ENCODE measurements around the gene TLR10. TPM values are rescaled to one million over a fixed set of nuclear protein-coding genes. Genes with fewer than 3 reads are reported as not detected.

TLR10 gene
- polyA plus RNA-seq, 3 donors: 0.45 to 0.76 (median 0.57) TPM

DNA sequence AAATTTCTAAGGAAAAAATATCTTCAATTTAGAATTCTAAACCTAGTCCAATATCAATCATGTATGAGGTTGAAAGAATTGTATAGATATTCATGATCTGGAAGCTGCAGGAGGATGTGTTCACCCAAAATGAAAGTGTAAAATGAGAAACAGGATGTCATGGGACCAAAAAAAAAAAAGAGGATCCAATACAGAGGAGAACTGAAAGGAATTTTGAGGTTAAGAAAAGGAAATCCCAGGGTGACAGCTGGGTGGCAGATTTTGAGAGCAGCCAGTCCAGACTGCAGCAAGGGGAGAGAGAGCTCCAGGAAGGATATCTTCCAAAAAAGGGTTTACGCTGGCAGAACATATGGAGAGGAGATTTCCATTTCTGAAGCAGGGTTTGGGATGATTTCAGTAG lies 38.9 kb downstream of the TLR10 start:
- DNase-seq (ENCODE audit: extremely low read depth in 1 of 11, low read depth in 9 of 11, low spot score in 4 of 11): no peak

DNA sequence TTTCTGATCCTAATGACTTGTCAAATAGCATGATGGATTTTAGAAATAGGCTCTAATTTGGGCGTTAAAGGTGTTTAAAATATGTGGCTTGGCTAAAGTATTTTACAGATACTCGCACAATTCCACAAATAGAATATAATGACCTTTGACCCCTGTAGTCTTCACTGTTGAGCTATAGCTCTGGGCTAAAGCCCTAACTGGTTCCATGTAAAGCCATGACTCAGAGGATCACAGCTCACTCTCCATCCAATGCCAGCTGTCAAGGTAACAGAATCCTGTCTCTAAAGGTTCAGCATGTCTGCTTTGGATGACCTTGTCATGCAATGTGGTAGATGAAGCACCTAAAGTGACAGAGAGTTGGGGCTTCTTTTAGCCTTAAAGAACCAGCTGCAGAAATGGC lies 42.5 kb downstream of the TLR10 start:
- no peak for DNase-seq (ENCODE audit: extremely low read depth in 1 of 11, low read depth in 9 of 11, low spot score in 4 of 11)

DNA sequence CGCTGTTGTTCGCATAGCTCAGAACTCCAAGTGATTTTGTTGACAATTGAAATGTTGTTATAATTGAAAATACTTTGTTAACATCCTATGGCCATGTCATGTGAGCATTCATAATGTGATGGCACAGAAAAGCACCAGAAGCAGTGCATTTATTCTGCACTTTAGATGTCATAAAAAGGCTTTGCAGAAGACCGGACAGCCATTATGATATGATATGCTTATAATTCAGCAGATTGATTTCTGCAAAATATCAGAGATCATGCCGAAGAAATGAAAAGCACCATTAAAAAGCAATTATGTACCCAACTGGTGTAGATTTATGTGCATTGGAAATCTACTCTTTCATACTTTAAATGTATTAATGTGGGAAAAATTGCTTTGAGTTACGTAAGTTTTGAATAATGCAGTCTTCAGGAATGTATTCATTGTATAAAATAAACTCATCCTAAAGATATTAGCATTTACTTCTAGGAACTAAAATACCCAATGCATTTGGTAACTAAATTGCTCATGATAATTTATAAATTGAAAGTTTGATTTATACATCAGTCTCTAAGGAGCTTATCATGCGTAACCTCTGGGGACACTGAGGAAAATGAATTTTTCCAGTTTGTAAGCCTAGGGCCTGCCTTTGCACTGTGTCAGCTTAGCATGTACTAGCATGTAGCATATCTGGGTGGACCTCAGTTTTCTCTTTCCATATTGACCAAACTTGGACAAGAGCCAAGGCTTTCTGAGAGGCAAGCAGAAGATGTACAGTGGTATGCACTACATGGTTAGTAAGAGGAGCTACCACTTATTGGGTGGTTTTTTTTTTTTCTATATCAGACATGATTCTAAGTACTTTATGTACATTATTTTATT lies 43.6 kb downstream of the TLR10 start:
- DNase-seq (ENCODE audit: extremely low read depth in 1 of 11, low read depth in 9 of 11, low spot score in 4 of 11): no peak

DNA sequence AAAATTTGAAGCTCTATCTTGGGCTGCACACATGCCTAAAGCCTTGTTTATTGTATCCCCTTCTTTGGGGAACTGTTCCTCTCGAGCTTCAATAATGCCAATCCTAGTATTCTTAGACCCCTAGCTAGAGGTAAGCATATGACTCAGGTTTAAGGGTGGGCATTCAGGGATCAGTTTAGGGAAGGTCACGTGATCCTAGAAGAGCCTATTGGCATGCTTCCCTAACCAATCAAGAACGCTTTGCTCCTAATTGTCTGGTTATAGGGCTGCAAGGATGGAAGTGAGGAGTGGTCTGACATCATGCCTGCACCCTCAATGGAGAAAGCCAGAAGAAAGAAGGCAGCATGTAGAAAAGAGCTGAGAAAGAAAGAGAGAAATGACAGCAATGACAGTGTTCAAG lies 46.9 kb downstream of the TLR10 start:
- no peak for DNase-seq (ENCODE audit: extremely low read depth in 1 of 11, low read depth in 9 of 11, low spot score in 4 of 11)

DNA sequence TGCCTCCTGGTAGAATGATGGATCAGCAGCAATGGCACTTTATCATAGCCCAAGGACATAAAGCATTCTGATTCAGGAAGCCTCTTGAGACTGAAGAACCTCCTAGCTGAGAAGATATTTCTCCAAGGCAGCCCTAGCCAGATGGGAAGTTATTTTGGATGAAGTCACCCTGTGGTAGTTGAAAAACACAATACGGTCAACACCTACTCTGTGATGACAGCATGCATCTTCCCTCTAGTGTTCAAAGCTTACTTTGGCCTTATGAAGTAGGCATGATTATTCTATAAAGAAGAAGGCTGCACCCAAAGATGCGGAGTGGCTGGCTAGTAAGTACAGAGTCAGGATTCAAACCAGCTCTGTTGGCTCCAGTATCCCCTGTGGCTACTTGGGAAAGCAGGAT lies 47.9 kb downstream of the TLR10 start:
- no peak for DNase-seq (ENCODE audit: extremely low read depth in 1 of 11, low read depth in 9 of 11, low spot score in 4 of 11)

DNA sequence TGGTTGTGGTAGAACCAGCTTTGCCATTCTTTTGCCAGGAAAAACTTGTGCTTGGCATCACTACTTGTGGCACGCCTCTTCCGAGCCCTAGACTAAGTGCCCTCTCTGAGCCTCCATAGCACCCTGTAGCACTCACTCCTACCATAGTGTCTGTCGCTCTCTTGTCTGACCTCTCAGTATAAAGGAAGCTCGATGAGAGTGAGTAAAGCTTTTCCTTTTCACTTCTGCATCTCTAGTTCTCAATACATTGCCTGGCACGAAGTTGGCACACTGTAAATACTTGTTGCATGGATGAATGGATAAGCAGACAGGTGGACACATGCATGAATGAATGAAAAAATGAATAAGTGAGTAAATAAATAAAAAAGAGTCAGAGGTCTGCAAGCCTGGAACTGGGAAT lies 48.3 kb downstream of the TLR10 start:
- DNase-seq (ENCODE audit: extremely low read depth in 1 of 11, low read depth in 9 of 11, low spot score in 4 of 11): no peak

DNA sequence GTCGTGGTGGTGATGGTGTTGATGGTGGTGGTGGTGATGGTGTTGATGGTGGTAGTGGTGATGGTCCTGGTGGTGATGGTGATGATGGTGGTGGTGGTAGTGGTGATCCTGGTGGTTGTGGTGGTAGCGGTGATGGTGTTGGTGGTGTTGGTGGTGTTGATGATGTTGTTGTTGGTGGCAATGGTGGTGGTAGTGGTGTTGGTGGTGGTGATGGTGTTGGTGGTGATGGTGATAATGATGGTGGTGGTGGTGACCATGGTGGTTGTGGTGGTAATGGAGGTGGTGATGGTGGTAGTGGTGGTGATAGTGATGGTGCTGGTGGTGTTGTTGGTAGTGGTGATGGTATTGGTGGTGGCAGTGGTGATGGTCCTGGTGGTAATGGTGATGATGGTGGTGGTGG lies 49.1 kb downstream of the TLR10 start:
- no peak for DNase-seq (ENCODE audit: extremely low read depth in 1 of 11, low read depth in 9 of 11, low spot score in 4 of 11)

DNA sequence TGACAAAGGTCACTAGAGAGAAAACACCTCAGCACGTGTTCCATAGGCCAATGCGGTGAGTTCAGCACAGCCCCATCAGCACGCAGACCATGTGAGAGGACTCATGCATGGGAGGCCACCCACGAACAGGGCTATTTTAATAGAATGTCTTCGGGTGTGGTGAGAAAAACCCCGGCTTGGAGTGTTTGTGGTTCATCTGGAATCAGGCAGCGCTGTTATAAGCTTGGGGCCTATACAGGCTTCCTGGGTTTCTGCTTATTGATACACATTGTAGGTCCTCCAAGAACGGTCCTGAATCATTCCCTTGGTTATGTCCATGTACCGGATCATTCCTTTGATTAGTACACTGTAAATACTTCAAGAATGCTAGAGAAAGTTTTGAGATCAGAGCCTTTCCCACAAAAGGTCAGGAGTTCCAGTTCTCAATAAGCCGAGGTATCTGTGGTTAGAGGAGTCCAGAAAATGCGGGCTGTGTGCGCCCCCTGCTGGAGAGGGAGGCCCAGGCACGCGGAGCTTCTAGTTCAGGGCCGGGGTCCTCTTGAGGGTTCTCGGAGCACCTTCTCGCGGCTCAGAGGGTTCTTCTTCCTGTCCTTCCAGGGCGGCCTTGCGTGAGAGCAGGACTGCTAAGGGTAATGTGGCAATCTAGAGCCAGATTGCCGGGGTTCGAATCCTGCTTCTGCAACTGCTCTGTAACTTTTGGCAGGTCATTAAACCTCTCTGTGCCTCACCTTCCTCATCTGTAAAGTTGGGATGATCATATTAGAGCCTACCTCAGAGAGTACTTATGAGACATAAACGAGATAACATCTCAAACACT lies 51.8 kb downstream of the TLR10 start:
- DNase-seq (ENCODE audit: extremely low read depth in 1 of 11, low read depth in 9 of 11, low spot score in 4 of 11): peak in 9 of 11 donors; percentile 30 to 71 (median 53)

DNA sequence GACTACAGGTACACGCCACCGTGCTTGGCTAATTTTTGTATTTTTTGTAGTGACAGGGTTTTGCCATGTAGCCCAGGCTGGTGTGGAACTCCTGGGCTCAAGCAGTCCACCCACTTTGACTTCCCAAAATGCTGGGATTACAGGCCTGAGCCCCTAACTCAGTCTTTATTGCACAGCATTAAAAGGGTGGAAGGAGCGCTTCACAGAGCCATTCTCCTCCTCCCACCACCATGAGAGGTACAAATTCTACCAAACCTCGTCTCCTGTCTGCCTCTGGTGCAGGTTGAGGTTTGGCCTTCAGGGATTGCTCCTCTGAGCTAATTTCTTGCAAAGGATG lies 52.3 kb downstream of the TLR10 start:
- no peak for DNase-seq (ENCODE audit: extremely low read depth in 1 of 11, low read depth in 9 of 11, low spot score in 4 of 11)

DNA sequence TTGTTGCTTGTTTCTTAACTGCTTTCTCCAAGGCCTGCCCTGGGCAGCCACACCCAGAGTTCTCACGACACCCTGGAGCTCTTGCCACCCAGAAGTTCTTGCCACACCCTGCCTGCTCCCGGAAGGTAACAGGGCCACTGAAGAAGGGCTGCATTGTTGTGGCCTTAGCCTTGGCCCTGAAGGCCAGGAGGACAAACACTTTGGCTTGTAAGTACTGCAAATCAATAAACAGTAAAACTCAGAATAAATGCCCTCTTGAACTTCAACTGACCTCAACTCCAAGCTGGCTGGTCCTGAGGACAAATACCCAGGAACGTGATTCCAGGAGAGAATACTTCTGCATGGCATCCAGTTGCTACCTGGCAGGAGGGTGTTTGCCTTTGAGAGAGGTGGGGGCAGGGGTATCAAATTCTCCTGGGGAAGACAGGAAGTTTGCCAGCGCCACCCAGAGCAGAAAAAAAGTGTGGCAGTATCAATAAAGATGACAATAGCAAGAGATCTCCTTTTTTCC lies 54.1 kb downstream of the TLR10 start:
- no peak for DNase-seq (ENCODE audit: extremely low read depth in 1 of 11, low read depth in 9 of 11, low spot score in 4 of 11)

DNA sequence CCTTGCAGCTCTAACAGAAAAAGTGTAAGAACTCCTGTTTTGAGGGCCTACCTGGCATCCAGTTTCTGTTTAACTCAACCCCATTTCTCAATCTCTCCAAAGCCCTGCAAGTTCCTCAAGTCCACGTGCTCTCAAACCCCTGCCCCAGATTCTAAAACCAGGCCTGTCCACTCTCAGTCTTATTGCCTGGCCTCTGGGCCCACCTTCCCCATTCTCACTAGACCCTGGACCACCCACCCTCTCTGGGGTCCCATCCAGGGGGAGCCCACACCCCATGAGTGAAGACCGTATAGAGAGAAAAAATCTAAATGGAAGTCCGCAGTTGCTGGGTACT lies 58.3 kb downstream of the TLR10 start:
- no peak for DNase-seq (ENCODE audit: extremely low read depth in 1 of 11, low read depth in 9 of 11, low spot score in 4 of 11)

DNA sequence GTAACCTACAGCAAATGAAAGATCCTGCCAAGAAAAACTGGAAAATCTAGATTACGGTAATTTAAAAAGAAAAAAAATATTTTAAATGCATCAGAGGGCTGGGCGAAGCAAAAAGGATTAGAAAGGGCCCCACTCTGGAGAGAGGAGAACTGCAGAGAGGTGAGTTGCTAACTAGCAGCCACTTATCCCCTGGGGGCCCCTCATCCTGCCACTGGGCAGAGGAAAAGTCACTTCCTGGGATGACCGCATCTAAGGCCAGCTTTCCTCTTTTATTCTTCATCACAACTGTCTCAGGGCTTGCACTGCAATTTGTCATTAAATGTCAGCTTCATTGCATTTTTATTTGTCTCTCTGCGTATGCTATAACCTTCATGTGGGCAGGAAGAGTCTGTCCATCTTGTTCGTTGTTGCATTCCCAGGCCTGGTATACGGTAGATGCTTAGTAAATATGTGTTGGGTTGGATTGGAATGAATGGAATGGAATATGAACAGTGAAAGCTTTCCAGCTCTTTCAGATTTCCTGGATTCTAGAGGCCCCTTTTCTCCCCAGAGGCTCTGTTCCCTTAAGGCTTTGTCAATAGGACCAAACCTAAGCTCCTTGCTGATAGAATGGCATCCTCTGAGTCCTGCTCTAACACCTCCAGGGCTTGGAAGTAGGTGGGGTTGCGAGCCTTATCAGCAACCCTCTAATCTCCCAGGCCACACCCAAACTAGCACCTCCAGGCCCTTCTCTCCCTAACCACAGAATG lies 58.9 kb downstream of the TLR10 start:
- DNase-seq (ENCODE audit: extremely low read depth in 1 of 11, low read depth in 9 of 11, low spot score in 4 of 11): no peak

DNA sequence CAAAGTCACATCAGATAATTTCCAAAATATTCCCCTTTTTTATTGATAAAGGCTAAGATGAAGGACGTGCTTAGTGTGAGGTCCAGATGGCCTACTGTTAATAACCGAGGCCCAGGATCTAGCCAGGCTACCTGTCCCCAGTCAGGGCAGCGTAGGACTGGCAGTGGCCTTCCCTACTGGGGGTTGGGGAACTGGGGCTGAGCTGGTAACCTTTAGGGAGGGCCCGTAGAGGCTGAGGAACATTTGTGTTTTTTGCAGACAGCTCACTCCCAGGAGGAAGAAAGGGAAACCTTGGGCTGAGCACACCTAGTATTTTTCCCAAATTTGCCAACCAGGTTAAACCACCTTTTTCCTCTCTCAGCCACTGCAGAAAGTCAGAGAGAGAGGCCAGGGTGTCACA lies 59.7 kb downstream of the TLR10 start:
- no peak for DNase-seq (ENCODE audit: extremely low read depth in 1 of 11, low read depth in 9 of 11, low spot score in 4 of 11)

Other genes with a start within 250 kb of the TLR10 start
- gene KLF3, start 118.8 kb downstream of the TLR10 start, polyA plus RNA-seq (ENCODE audit: insufficient read length in 3 of 3): 10 to 100 TPM; 55.6 to 67.6 (median 61.0) TPM
- 1 to 10 TPM; 3.6 to 5.3 (median 4.8) TPM for gene TLR1, start 21.8 kb upstream of the TLR10 start, polyA plus RNA-seq (ENCODE audit: insufficient read length in 3 of 3)
- under 1 TPM; 0.53 to 1.00 (median 0.57) TPM for gene TLR6, start 73.8 kb upstream of the TLR10 start, polyA plus RNA-seq (ENCODE audit: insufficient read length in 3 of 3)
- 10 to 100 TPM; 33.8 to 35.9 (median 33.8) TPM for gene FAM114A1, start 84.8 kb upstream of the TLR10 start, polyA plus RNA-seq (ENCODE audit: insufficient read length in 3 of 3)
- 1 to 10 TPM; 3.0 to 4.3 (median 3.2) TPM for gene TMEM156, start 249.4 kb upstream of the TLR10 start, polyA plus RNA-seq (ENCODE audit: insufficient read length in 3 of 3)